IMR-90 (cell line): ENCODE data around the gene SLC66A1. TPM values are rescaled to one million over a fixed set of nuclear protein-coding genes. Genes with fewer than 3 reads are reported as not detected.

Experiments used
- ATAC-seq: fragments of 200-7000 bp; cut with Tn5 transposase; 2 replicates; pipeline ENCODE4 v1.9.1; 2020; ENCODE audit warnings: low read depth, mild to moderate bottlenecking, moderate library complexity
- BruUV-seq: library from RNA; stranded (reverse); fragments of 400-500 nt; replicated peaks from 2 replicates; lab custom pipeline; 2021; lab: Mats Ljungman, UMichigan
- CTCF ChIA-PET: fragments of 300-600 bp; formaldehyde crosslinking; extraction: SDS; loops from one replicate; lab custom pipeline; 2021; ENCODE audit warnings: antibody characterized with exemption; lab: Yijun Ruan, JAX
- POLR2A ChIA-PET: fragments of 300-600 bp; sonication (Branson Sonifier 250); formaldehyde crosslinking; loops from one replicate; lab custom pipeline; 2022; ENCODE audit warnings: antibody characterized with exemption; ENCODE audit not compliant: unreplicated experiment; lab: Charles Lee
- DNase-seq: peaks from one replicate; pipeline ENCODE4 v3.0.0; 2013
- H2AFZ ChIP-seq: replicated peaks from 2 replicates; pipeline ENCODE3; 2013; ENCODE audit warnings: low read length, mild to moderate bottlenecking; ENCODE audit not compliant: poor library complexity
- H2AK5ac ChIP-seq: 2 replicates; pipeline ENCODE4 v1.6.1; 2013; ENCODE audit warnings: low read depth, low read length, inconsistent platforms
- H2AK9ac ChIP-seq: replicated peaks from 2 replicates; pipeline ENCODE3; 2013; ENCODE audit warnings: mild to moderate bottlenecking, low read depth, low read length, moderate library complexity; ENCODE audit not compliant: poor library complexity
- H2BK120ac ChIP-seq: 2 replicates; pipeline ENCODE4 v1.6.1; 2013; ENCODE audit warnings: low read depth, low read length, inconsistent platforms
- H2BK15ac ChIP-seq: 3 replicates; pipeline ENCODE4 v1.6.1; 2013; ENCODE audit warnings: low read depth, low read length, inconsistent platforms
- H2BK20ac ChIP-seq: 2 replicates; pipeline ENCODE4 v1.6.1; 2013; ENCODE audit warnings: low read depth, mild to moderate bottlenecking, inconsistent platforms, low read length, moderate library complexity
- H2BK5ac ChIP-seq: 2 replicates; pipeline ENCODE4 v1.6.1; 2013; ENCODE audit warnings: mild to moderate bottlenecking, low read depth, low read length, inconsistent platforms; ENCODE audit not compliant: poor library complexity, severe bottlenecking
- H3K14ac ChIP-seq: replicated peaks from 2 replicates; pipeline ENCODE4 v1.6.1; 2013; ENCODE audit warnings: low read depth, low read length, inconsistent platforms
- H3K18ac ChIP-seq: 2 replicates; pipeline ENCODE4 v1.6.1; 2013; ENCODE audit warnings: low read depth, low read length, control low read depth
- H3K23ac ChIP-seq: 2 replicates; pipeline ENCODE4 v1.6.1; 2013; ENCODE audit warnings: low read depth, low read length, inconsistent platforms
- H3K27ac ChIP-seq: 2 replicates; pipeline ENCODE4 v1.5.1; 2013; ENCODE audit warnings: mild to moderate bottlenecking, control low read depth, low read length; ENCODE audit not compliant: insufficient read depth
- H3K27me3 ChIP-seq: 2 replicates; pipeline ENCODE4 v1.6.1; 2013; ENCODE audit warnings: low read length; ENCODE audit not compliant: control insufficient read depth, insufficient read depth
- H3K36me3 ChIP-seq: 2 replicates; pipeline ENCODE4 v1.6.1; 2013; ENCODE audit warnings: low read length, mixed read lengths; ENCODE audit not compliant: control insufficient read depth, insufficient read depth
- H3K4ac ChIP-seq: 2 replicates; pipeline ENCODE4 v1.6.1; 2013; ENCODE audit warnings: low read depth, low read length, inconsistent platforms
- H3K4me1 ChIP-seq: 2 replicates; pipeline ENCODE4 v1.6.1; 2013; ENCODE audit warnings: low read length, mixed read lengths; ENCODE audit not compliant: control insufficient read depth, insufficient read depth
- H3K4me2 ChIP-seq: 2 replicates; pipeline ENCODE4 v1.6.1; 2013; ENCODE audit warnings: low read depth, mild to moderate bottlenecking, control low read depth, low read length, moderate library complexity
- H3K4me3 ChIP-seq: 2 replicates; pipeline ENCODE4 v1.5.1; 2013; ENCODE audit warnings: low read depth, mild to moderate bottlenecking, control low read depth, low read length, moderate library complexity; ENCODE audit not compliant: insufficient read depth
- H3K56ac ChIP-seq: 2 replicates; pipeline ENCODE4 v1.6.1; 2013; ENCODE audit warnings: low read length, inconsistent platforms; ENCODE audit not compliant: insufficient read depth; ENCODE audit errors: extremely low read depth
- H3K79me1 ChIP-seq, 2 experiments: 2 replicates each; pipeline ENCODE4 v1.6.1; 2013; ENCODE audit warnings: low read length in 2 of 2, inconsistent platforms in 1 of 2, low read depth in 1 of 2
- H3K9ac ChIP-seq: 2 replicates; pipeline ENCODE4 v1.6.1; 2013; ENCODE audit warnings: low read depth, low read length, control low read depth
- H3K9me1 ChIP-seq: 2 replicates; pipeline ENCODE4 v1.6.1; 2013; ENCODE audit warnings: low read length, inconsistent platforms; ENCODE audit not compliant: insufficient read depth
- H3K9me3 ChIP-seq: 2 replicates; pipeline ENCODE4 v1.6.1; 2013; ENCODE audit warnings: low read length; ENCODE audit not compliant: control insufficient read depth, insufficient read depth
- H4K20me1 ChIP-seq: 2 replicates; pipeline ENCODE4 v1.6.1; 2013; ENCODE audit warnings: low read length, inconsistent platforms; ENCODE audit not compliant: insufficient read depth
- H4K5ac ChIP-seq: 2 replicates; pipeline ENCODE4 v1.6.1; 2013; ENCODE audit warnings: mild to moderate bottlenecking, low read depth, low read length, control low read depth
- H4K8ac ChIP-seq, 2 experiments: 2 replicates each; pipeline ENCODE4 v1.6.1; 2013; ENCODE audit warnings: low read depth in 2 of 2, low read length in 2 of 2, control low read depth in 1 of 2, inconsistent platforms in 1 of 2
- H4K91ac ChIP-seq: 2 replicates; pipeline ENCODE4 v1.6.1; 2013; ENCODE audit warnings: low read depth, low read length, inconsistent platforms; ENCODE audit not compliant: insufficient read depth
- BHLHE40 ChIP-seq: fragments of 150-350 bp; IDR thresholded peaks from 2 replicates; pipeline ENCODE4 v1.6.1; 2016; ENCODE audit warnings: mild to moderate bottlenecking, low read depth, low read length
- CEBPB ChIP-seq: IDR thresholded peaks from 2 replicates; pipeline ENCODE4 v1.6.1; 2012; ENCODE audit warnings: low read depth, low read length, improper control_type of control experiment
- CHD1 ChIP-seq: IDR thresholded peaks from 2 replicates; pipeline ENCODE4 v1.6.1; 2012; ENCODE audit warnings: low read depth, low read length, improper control_type of control experiment
- CTCF ChIP-seq: conservative IDR thresholded peaks from 2 replicates; pipeline ENCODE4 v1.5.1; 2012; ENCODE audit warnings: mild to moderate bottlenecking, low read depth, low read length, improper control_type of control experiment
- ELK1 ChIP-seq: fragments of 150-350 bp; IDR thresholded peaks from 2 replicates; pipeline ENCODE4 v1.6.1; 2016; ENCODE audit warnings: low read depth, mild to moderate bottlenecking, low read length, moderate library complexity, borderline replicate concordance
- FOS ChIP-seq: fragments of 150-350 bp; IDR thresholded peaks from 2 replicates; pipeline ENCODE4 v1.6.1; 2016; ENCODE audit warnings: low read depth, low read length
- MAFK ChIP-seq: IDR thresholded peaks from 2 replicates; pipeline ENCODE4 v1.6.1; 2012; ENCODE audit warnings: low read depth, low read length, improper control_type of control experiment
- MAZ ChIP-seq: IDR thresholded peaks from 2 replicates; pipeline ENCODE4 v1.6.1; 2012; ENCODE audit warnings: low read depth, mild to moderate bottlenecking, low read length, improper control_type of control experiment, moderate library complexity, borderline replicate concordance
- MXI1 ChIP-seq: IDR thresholded peaks from 2 replicates; pipeline ENCODE4 v1.6.1; 2012; ENCODE audit warnings: low read depth, mild to moderate bottlenecking, low read length, moderate library complexity, borderline replicate concordance
- NFE2L2 ChIP-seq: fragments of 150-350 bp; IDR thresholded peaks from 2 replicates; pipeline ENCODE4 v1.6.1; 2016; ENCODE audit warnings: low read depth, mild to moderate bottlenecking, low read length
- POLR2A ChIP-seq: IDR thresholded peaks from 2 replicates; pipeline ENCODE4 v1.6.1; 2012; ENCODE audit warnings: mild to moderate bottlenecking, low read depth, low read length
- RAD21 ChIP-seq: IDR thresholded peaks from 2 replicates; pipeline ENCODE4 v1.6.1; 2012; ENCODE audit warnings: low read length, improper control_type of control experiment
- RCOR1 ChIP-seq: IDR thresholded peaks from 2 replicates; pipeline ENCODE4 v1.6.1; 2012; ENCODE audit warnings: mild to moderate bottlenecking, low read length, improper control_type of control experiment; ENCODE audit not compliant: insufficient replicate concordance
- RFX5 ChIP-seq: IDR thresholded peaks from 2 replicates; pipeline ENCODE4 v1.8.0; 2012; ENCODE audit warnings: low read depth, mild to moderate bottlenecking, low read length, moderate library complexity
- SMC3 ChIP-seq: fragments of 150-350 bp; IDR thresholded peaks from 2 replicates; pipeline ENCODE4 v1.6.1; 2016; ENCODE audit warnings: low read depth, mild to moderate bottlenecking, antibody characterized with exemption, low read length, moderate library complexity
- USF2 ChIP-seq: fragments of 150-350 bp; IDR thresholded peaks from 2 replicates; pipeline ENCODE4 v1.6.1; 2017; ENCODE audit warnings: mild to moderate bottlenecking, antibody characterized with exemption, low read length, low read depth
- WGBS, 2 experiments: methylation state at CpG; one replicate each; pipeline versions ENCODE4 v1.1.5 to v1.1.7; 2013; ENCODE audit warnings: missing lambda C conversion rate in 2 of 2; ENCODE audit not compliant: insufficient read length in 1 of 2; ENCODE audit errors: extremely low coverage in 2 of 2; 5-methylcytosine and 5-hydroxymethylcytosine counted together
- dilution Hi-C: fragments of 300-500 bp; cut with HindIII; formaldehyde crosslinking; loops from one replicate; pipeline ENCODE4 v1.14.3; 2018; ENCODE audit warnings: low sequenced_read_pairs; ENCODE audit not compliant: unreplicated experiment
- in situ Hi-C: fragments of 300-500 bp; cut with MboI; formaldehyde crosslinking; loops from 3 replicates; pipeline ENCODE4 v1.14.3; 2019; ENCODE audit warnings: low sequenced_read_pairs, inconsistent platforms, mixed read lengths
- intact Hi-C: fragments of 100-400 bp; cut with micrococcal nuclease; formaldehyde crosslinking; loops from 2 replicates; pipeline ENCODE4 v1.10.0; 2022
- polyA plus RNA-seq, 3 experiments: library from polyadenylated mRNA; depleted of rRNA; stranded (reverse); fragments of >200 nt; gene quantifications; 2 replicates each; pipeline ENCODE4 v1.2.3, GENCODE V29; 2012; ENCODE audit warnings: low replicate concordance in 1 of 3
- total RNA-seq: library from RNA; depleted of rRNA; stranded (reverse); fragments of >200 nt; gene quantifications from 2 replicates; pipeline ENCODE4 v1.2.3, GENCODE V29; 2012

SLC66A1 gene
- total and polyA plus RNA-seq, 2 of the 4 experiments (the other 2 are of a cell fraction): 6.8 to 18.9 TPM

- no TSS peak for BruUV-seq
- Histone ChIP-seq H3K4ac (no peak overlapping the region), H3K4me2 (no peak overlapping the region), H4K20me1 (peaks cover 66% of the 10 kb centered on the region), H4K8ac (no peak overlapping the region), H3K18ac (no peak overlapping the region), H3K27ac (no peak overlapping the region), H3K9me1 (peaks cover 23% of the 10 kb centered on the region), H2AK9ac (no peak overlapping the region), H3K9ac (no peak overlapping the region), H3K79me1 (peaks cover 36 to 91% of the 10 kb centered on the region in 2 experiments), H3K36me3 (peaks cover 67% of the 10 kb centered on the region), H3K56ac (no peak overlapping the region), H3K4me1 (no peaks in the 10 kb centered on the region), H2BK5ac (no peak overlapping the region), H2AFZ (no peak overlapping the region), H2BK15ac (no peak overlapping the region), H4K5ac (no peak overlapping the region), H3K27me3 (no peaks in the 10 kb centered on the region), H3K23ac (no peak overlapping the region), H3K4me3 (no peak overlapping the region), H2BK120ac (no peak overlapping the region), H4K91ac (no peak overlapping the region), H3K9me3 (no peaks in the 10 kb centered on the region), H2BK20ac (no peak overlapping the region), H2AK5ac (no peak overlapping the region), H3K14ac (no peak overlapping the region)
- in situ Hi-C loops: no loop called here
- ChIA-PET POLR2A (no interaction called here), CTCF (no interaction called here)
- TF ChIP-seq CEBPB (no peak), RAD21 (no peak), MAFK (no peak), USF2 (no peak), SMC3 (no peak), RCOR1 (no peak), MAZ (no peak), ELK1 (no peak), POLR2A (no peak), CHD1 (no peak), FOS (no peak), MXI1 (no peak), NFE2L2 (no peak), BHLHE40 (no peak), RFX5 (no peak), CTCF (no peak)
- no peak; the same call in 1 of the 2 replicates for ATAC-seq
- dilution Hi-C loops: no loop called here
- WGBS, 2 experiments: no CpG with 5 or more reads among the region's 7 CpGs
- no peak for DNase-seq
- intact Hi-C loops: no loop called here
These were observed 60.5 kb downstream of the SLC66A1 start for GRCh38 chr1:19372602-19373001.
